GM19239 (cell line): ENCODE measurements around the gene PPM1D.
"Not testable (repeated sequence)": the region's sequence is repeated elsewhere in the genome, so short reads cannot be mapped to it uniquely, and the experiment has no call there.

Experiments used
- DNase-seq: peaks from one replicate; pipeline ENCODE4 v3.0.0; 2011; ENCODE audit warnings: low spot score; ENCODE audit not compliant: insufficient read length
- FAIRE-seq: peaks from 2 replicates; lab custom pipeline; 2011; peaks lifted over from hg19 to GRCh38; lab: Jason Lieb, UNC

Gene PPM1D

DNA sequence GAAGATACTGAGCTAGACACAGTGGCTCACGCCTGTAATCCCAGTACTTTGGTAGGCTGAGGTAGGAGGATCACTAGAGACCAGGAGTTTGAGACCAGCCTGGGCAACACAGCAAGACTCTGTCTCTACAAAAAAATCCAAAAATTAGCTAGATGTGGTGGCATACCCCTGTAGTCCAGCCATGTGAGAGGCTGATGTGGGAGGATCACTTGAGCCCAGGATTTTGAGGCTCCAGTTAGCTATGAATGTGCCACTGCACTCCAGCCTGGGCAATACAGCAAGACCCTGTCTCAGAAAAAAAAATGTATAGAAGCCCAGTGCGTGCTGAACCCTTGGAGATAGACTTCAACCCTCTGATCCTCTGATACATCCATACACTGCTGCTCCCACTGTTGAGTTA lies 7.2 kb upstream of the PPM1D start:
- FAIRE-seq = no peak
- DNase-seq = no peak

- FAIRE-seq, DNase-seq: not testable (repeated sequence)
Measured at GRCh38 chr17:60593441-60594036, 6.5 kb upstream of the PPM1D start.

DNA sequence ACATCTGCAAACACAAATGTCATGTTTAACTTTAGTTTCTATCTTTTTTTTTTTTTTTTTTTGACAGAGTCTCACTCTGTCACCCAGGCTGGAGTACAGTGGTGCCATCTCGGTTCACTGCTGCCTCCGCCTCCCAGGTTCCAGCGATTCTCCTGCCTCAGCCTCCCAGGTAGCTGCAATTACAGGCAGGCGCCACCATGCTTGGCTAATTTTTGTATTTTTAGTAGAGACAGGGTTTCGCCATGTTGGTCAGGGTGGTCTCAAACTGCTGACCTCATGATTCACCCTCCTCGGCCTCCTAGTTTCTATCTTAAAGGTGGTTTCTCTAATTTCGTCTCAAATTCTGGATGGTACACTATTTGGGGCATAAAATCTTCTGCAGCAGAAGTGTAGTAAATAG lies 5.8 kb upstream of the PPM1D start:
- not testable (repeated sequence) for FAIRE-seq, DNase-seq

- FAIRE-seq (no peak), DNase-seq (no peak)
Measured at GRCh38 chr17:60594734-60595133, 5.3 kb upstream of the PPM1D start.

GRCh38 chr17:60597297-60597696 lies 2.7 kb upstream of the PPM1D start:
- DNase-seq = no peak
- FAIRE-seq = no peak

- no peak for FAIRE-seq
- DNase-seq = no peak
Measured at GRCh38 chr17:60598001-60598736, 1.8 kb upstream of the PPM1D start.

- DNase-seq (no peak), FAIRE-seq (peak; percentile 54)
Measured at GRCh38 chr17:60599220-60599619, 773 bp upstream of the PPM1D start.

DNA sequence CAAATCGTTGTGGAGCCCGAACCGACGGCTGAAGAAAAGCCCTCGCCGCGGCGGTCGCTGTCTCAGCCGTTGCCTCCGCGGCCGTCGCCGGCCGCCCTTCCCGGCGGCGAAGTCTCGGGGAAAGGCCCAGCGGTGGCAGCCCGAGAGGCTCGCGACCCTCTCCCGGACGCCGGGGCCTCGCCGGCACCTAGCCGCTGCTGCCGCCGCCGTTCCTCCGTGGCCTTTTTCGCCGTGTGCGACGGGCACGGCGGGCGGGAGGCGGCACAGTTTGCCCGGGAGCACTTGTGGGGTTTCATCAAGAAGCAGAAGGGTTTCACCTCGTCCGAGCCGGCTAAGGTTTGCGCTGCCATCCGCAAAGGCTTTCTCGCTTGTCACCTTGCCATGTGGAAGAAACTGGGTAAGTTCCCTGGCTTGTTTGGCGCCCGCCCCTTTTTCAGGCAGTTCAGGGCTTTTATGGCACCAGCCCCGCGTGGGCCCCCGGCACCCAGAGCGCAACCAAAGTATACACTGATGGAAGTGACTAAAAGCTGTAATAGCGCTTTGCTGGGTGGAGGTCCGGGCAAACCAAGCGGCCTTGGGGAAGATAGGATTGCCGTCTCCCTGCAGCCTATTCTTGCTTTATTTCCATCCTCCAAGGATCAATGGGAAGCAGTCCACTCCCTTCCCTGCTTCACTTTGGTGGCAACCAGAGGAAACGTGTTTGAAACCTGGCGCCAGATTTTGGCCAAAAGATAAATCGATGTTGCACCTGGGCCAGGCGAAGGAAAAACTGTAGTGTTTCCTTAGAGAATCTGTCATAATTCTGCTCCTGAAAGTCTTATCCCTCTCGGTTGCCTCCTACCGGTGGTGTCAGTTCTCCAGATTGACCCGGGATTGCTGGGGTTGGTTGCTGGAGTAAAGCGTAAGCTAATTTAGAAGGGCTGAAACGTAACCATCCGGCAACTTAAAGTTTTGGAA lies 775 bp downstream of the PPM1D start:
- DNase-seq (no peak), FAIRE-seq (peak; percentile 26)

DNA sequence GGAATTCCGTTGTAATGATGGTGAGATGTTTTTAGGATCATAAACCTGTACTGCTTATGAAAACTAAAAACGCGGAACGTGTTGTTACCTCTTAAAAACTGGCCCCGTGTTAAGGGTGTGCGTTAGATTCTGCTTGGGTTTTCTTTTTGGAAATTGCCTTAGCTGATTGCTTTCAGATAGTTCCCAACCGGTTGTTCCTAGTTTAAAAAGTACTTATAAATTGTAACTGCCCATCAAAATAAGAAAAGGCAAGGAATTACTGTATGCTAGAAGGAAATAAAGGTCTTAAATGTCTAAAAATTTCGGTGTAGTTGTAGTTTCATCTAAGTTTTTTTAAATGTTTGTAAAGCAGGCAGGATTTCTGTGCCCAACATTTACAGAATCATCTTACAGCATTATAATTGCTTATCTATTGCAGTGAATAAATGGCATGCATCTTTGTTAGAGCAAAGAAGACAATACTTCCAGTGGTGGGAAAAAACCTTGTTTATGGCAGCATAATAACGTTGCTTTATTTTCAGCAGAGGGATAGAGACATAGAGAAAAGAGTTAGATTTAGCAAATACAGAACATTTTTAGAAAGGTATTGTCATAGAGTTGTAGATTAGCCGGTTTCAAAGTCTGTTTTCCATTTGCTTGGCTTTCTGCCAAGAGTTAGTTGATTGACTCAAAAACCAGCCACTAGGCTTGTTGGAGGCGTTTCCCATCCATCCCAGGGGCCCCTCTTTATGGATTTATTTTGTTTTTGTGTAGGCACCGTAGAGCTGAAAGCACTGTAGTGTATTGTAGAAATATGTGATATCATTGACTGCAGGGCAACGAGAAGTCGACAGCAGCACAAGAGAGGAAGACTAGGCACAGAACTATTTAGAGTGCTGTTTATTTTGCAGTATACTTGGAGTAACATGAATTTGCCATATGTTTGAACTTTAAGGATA lies 1.7 kb downstream of the PPM1D start:
- DNase-seq = no peak
- no peak for FAIRE-seq

GRCh38 chr17:60602385-60602742 lies 2.4 kb downstream of the PPM1D start:
- FAIRE-seq = no peak

GRCh38 chr17:60602871-60603270 lies 2.9 kb downstream of the PPM1D start:
- FAIRE-seq (no peak), DNase-seq (no peak)

More at GRCh38 chr17:60602385-60602742, 2.4 kb downstream of the PPM1D start:
- no peak for DNase-seq

- DNase-seq, FAIRE-seq: not testable (repeated sequence)
Measured at GRCh38 chr17:60603477-60603876, 3.5 kb downstream of the PPM1D start.

- no peak for FAIRE-seq
- no peak for DNase-seq
Measured at GRCh38 chr17:60604686-60605334, 4.8 kb downstream of the PPM1D start.

- FAIRE-seq = no peak
- no peak for DNase-seq
Measured at GRCh38 chr17:60606036-60606435, 6.0 kb downstream of the PPM1D start.

DNA sequence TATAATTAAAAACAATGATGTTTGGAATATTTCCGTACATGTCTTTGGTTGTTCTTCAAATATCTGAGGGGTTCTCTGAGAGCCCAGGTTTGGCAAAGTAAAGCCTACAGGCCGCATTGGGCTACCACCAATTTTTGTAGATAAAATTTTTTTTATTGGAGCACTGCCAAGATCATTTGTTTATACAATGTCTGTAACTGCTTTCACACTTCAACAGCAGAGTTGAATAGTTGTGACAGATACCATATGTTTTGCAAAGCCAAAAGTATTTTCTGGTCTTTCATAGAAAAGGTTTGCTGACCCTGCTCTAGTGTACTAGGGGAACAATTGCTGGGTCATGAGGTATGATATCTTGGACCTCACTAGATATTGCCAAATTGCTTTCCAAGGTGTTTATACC lies 10.5 kb downstream of the PPM1D start:
- DNase-seq (no peak), FAIRE-seq (no peak)

DNA sequence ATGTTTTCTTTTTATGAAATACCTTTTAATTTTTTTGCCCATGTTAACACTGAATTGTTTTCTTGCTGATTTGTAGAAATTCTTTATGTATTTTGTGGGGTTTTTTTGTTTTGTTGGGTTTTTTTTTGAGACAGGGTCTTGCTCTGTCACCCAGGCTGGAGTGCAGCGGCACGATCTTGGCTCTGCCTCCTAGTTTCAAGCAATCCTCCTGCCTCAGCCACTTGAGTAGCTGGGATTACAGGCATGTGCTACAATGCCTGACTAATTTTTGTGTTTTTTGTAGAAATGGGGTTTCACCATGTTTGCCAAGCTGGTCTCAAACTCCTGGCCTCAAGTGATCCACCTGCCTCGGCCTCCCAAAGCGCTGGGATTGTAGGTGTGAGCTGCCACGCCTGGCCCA lies 11.3 kb downstream of the PPM1D start:
- not testable (repeated sequence) for DNase-seq

GRCh38 chr17:60613325-60613724 lies 13.3 kb downstream of the PPM1D start:
- FAIRE-seq (no peak), DNase-seq (no peak)

More for the DNA sequence above, 11.3 kb downstream of the PPM1D start:
- FAIRE-seq = not testable (repeated sequence)

GRCh38 chr17:60613796-60614195 lies 13.8 kb downstream of the PPM1D start:
- not testable (repeated sequence) for DNase-seq, FAIRE-seq

DNA sequence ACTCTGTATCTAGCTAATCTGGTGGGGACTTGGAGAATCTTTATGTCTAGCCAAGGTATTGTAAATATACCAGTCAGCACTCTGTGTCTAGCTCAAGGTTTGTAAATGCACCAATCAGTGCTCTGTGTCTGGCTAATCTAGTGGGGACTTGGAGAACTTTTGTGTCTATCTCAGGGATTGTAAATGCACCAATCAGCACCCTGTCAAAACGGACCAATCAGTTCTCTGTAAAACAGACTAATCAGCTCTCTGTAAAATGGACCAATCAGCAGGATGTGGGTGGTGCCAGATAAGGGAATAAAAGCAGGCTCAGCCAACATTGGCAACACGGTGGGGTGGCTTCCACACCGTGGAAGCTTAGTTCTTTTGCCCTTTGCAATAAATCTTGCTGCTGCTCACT lies 14.3 kb downstream of the PPM1D start:
- not testable (repeated sequence) for DNase-seq, FAIRE-seq
